Activated T-cell treated with anti-CD3 and anti-CD28 coated beads, Interleukin-2, amount 50 U/mL, for 48 hours (primary cell): ENCODE measurements around the gene PCIF1.
"Not testable (repeated sequence)": the region's sequence is repeated elsewhere in the genome, so short reads cannot be mapped to it uniquely, and the experiment has no call there.

Experiments used
- DNase-seq, 2 experiments: peaks; one replicate each; pipeline ENCODE4 v3.0.0-alpha.2; 2020

Gene PCIF1

GRCh38 chr20:45934586-45935415 lies at the start of gene PCIF1:
PCIF1 (plus strand) TSS chr20:45934683; CDS start chr20:45939000, 4,317 bp downstream.
- DNase-seq, result peak; percentile 99

DNA sequence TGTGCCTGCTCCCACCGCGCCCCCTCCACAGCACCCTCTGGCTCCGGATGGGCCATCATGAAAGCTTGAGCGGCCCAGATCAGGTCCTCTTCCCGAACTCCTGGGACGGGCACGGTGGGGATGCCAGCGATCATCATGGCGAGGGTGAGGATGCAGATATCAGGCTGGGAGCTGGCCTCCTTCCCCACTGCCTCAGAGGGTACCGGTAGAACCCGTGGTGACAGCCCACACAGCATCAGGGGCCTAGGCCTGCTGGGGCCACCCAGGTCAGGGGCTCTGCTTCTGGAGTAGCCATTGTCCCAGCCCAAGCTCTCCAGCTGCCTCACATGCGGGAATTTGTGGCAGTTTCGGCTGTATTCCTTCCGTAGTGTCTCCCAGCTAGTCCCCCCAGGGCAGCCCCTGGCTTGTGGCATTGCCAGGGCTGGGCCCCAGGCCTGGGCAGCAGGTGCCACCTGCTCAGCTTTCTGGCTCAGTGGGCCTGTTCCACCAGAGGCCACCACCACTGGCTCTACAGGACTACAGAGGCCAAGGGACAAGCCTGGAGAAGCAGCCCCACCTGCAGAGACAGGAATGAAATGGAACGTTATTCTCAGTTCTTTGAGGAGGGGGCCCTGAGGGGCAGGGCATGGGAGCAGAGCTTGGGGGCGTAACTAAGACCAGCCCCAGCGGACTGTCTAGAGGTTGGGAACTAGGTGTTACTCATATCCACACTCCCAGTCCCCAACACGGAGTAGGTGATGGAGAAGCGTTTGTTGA lies 47.7 kb upstream of the PCIF1 start:
- no peak for DNase-seq

DNA sequence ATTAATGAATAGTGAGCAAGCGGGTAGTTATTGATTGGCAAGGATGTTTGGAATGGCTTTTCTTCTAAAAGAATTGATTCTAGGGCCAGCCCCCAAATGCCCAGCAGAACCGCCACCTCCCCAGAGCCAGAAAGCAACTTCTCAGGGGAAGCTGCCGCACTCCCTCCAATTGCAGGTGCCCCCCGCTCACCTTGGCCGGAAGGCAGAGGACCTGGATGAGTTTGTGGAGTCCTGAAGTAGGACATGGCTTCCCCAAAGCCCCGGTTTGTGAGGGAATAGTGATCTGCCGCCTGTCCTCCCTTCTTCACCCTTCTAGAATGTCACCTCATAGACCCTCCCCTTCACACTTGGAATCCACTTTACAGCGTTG lies 47.2 kb upstream of the PCIF1 start, which contains the start of gene SPATA25:
TSS of gene SPATA25 (minus strand) at position 277 of the 370 bp plus-strand sequence. CDS start at position 245, 32 bp downstream.
- DNase-seq, result no peak

GRCh38 chr20:45888681-45889080 lies 45.8 kb upstream of the PCIF1 start:
- DNase-seq, result no peak

- DNase-seq, result peak; percentile 72 to 73
Observed at GRCh38 chr20:45890077-45890984, 44.2 kb upstream of the PCIF1 start.

GRCh38 chr20:45890985-45891983 lies 43.2 kb upstream of the PCIF1 start, which contains the start of the genes CTSA and NEURL2:
CTSA (plus strand) TSS chr20:45891335; CDS start chr20:45891569, 234 bp downstream.
NEURL2 (minus strand) TSS chr20:45891208; CDS start chr20:45890991, 217 bp downstream.
- DNase-seq, result peak; percentile 90 to 91

DNA sequence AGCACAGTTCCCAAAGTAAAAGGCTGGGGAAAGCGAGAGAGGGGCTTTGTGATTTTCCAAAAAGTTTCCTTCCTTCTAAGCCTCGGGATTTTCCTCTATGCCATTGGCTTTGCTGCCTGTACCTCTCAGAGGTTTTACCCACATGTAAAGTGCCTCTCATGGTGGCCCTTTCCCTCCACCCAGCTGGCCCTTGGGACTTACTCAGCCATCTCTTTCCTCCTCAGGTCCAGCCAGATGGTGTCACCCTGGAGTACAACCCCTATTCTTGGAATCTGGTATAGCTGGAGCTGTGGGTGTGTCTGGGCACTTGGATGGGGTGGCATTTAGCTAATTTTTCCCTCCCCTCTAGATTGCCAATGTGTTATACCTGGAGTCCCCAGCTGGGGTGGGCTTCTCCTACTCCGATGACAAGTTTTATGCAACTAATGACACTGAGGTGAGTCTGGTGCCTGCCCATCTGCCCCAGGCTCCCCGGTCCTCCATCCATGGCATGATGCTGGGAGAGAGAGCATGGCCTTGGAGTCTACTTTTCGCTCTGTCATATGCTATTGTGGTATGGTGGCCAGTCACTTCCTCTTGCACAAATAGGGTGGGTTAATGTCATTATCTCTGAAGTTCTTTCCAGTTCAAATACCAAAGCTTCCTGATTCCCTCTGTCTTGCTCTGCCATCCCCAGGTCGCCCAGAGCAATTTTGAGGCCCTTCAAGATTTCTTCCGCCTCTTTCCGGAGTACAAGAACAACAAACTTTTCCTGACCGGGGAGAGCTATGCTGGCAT lies 42.2 kb upstream of the PCIF1 start:
- DNase-seq, result no peak

DNA sequence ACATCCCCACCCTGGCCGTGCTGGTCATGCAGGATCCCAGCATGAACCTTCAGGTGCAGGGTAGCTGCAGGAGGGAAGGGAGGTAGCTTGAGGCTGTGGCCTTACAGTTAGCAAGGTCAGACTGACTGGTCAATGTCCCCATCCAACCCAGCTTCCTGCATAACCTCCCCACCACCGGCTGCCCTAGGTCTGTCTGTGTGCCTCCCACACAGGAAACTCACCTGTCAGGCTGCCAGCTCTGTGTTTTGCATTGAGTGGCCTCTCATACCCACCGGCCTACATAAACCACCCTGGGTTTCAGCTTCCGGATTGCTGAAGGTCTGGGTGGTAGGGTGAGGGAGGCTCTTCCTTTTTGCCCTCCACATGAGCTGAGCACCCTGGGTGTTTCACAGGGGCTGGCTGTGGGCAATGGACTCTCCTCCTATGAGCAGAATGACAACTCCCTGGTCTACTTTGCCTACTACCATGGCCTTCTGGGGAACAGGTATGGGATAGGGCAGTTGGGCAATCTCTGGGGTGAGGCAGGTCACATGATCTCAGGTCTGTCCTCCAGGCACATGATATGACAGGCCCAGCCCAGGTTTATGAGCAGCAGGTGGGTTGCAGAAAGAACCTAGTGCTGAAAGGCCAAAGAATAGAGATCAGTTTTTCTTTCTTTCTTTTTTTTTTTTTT lies 41.5 kb upstream of the PCIF1 start:
- peak in 1 of 2 experiments; percentile 47 for DNase-seq

DNA sequence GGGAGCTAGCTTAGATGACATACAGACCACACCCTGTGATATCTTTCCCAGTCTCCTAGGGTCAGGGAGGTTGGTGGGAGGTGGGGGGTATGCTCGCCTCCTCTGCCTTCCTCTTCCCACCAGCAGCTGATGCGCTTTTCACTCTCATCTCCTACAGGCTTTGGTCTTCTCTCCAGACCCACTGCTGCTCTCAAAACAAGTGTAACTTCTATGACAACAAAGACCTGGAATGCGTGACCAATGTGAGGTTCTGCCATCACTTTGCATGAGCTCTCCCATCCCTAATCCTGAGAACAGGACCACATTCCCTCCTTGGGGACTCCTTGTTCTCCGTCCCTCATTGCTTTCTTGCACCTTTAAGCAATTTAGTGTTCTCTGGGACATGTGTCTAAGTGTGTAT lies 40.7 kb upstream of the PCIF1 start:
- no peak for DNase-seq

DNA sequence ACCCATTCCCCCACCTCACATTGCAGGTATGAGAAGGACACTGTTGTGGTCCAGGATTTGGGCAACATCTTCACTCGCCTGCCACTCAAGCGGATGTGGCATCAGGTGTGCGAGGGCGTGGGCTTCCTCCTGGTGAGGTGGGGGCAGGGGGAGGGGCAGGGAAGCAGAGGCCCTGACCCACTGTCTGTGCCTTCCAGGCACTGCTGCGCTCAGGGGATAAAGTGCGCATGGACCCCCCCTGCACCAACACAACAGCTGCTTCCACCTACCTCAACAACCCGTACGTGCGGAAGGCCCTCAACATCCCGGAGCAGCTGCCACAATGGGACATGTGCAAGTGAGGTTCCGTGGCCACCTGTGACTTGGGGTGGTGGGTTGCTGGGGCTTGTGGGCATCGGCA lies 39.7 kb upstream of the PCIF1 start:
- DNase-seq, result no peak

GRCh38 chr20:45896641-45897161 lies 37.8 kb upstream of the PCIF1 start:
- no peak for DNase-seq

DNA sequence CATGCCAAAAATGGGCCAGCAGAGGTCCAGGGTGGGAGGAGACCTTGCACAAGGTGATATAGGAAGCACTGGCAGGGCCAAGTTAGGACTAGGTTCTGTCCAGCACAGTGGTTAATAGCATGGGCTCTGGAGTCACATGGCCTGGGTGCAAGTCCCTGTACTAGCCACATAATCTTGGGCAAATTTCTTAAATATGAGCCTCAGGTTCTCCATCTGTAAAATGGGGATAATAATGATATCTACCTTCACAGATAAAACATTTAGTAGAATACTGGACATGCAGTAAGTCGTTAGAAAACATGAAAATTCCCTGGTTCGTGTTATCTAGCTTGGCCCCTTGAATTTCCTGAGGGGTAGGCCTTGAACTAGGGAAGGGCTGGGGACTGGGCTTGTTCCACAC lies 37.2 kb upstream of the PCIF1 start:
- no peak for DNase-seq

DNA sequence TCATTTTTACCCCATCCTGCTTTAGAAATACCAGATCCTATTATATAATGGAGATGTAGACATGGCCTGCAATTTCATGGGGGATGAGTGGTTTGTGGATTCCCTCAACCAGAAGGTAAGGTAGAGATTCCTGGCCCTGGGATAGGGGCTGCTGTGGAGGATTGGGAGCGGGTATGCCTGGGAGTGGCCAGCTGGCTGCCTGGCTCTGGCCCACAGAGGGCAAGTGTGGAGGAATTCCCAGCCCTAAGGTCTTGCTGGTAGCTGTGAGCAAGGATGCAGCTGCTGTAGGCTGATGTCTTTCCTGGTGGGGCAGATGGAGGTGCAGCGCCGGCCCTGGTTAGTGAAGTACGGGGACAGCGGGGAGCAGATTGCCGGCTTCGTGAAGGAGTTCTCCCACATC lies 36.8 kb upstream of the PCIF1 start:
- DNase-seq, result no peak

- no peak for DNase-seq
Observed at GRCh38 chr20:45898285-45898684, 36.2 kb upstream of the PCIF1 start.

DNA sequence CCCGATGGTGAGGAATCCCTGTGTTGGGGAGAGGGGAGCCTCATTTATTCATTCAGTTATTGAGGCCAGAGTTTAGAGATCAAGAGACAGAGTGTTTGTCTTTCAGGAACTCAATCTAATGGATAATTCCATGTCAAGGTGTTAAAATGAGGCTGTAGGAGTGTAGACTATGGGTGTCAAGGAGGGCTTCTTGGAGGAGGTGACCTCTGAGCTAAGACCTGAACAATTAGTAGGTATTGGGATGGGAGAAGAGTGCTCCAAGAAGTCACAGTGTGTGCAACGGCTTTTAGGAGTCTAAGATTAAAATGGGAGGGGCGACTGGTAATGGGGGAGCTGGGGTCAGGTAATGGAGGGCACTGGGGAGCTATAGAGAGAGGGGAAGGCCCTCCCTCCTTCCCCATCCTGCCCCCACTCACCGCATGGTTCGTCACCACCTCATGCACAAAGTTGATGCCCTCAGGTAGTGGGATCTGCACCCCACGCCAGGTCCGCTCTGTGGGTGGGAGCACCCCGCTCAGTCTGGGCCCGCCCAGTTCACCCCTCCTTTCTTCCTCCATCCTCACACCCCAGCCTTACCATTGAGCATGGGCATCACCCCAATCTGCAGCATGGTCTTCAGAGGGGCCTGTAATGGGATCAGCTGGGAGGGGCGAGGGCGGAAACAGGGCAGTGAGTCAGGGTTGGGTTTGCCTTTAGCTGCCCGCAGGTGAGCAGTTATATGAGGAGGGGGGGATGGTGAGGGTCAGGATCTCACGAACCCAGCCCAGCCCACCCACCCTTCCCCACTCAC lies 35.2 kb upstream of the PCIF1 start:
- DNase-seq, result no peak

DNA sequence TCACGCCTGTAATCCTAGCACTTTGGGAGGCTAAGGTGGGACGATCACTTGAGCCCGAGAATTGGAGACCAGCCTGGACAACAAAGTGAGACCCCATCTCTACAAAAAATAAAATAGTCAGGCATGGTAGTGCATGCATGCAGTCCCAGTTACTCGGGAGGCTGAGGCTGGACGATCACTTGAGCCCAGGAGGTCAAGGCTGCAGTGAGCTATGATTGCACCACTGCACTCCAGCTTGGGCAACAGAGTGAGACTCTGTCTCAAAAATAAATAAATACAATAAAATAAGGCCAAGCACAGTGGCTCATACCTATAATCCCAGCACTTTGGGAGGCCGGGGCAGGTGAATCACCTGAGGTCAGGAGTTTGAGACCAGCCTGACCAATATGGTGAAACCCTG lies 33.2 kb upstream of the PCIF1 start:
- DNase-seq, result not testable (repeated sequence)

GRCh38 chr20:45902199-45902701 lies 32.2 kb upstream of the PCIF1 start:
- DNase-seq, result no peak
